IMR-90 (cell line): ENCODE data around the gene ACTRT2. TPM values are rescaled to one million over a fixed set of nuclear protein-coding genes. Genes with fewer than 3 reads are reported as not detected.

Experiments used
- ATAC-seq: fragments of 200-7000 bp; cut with Tn5 transposase; 2 replicates; pipeline ENCODE4 v1.9.1; 2020; ENCODE audit warnings: low read depth, mild to moderate bottlenecking, moderate library complexity
- BruUV-seq: library from RNA; stranded (reverse); fragments of 400-500 nt; replicated peaks from 2 replicates; lab custom pipeline; 2021; lab: Mats Ljungman, UMichigan
- CTCF ChIA-PET: fragments of 300-600 bp; formaldehyde crosslinking; extraction: SDS; loops from one replicate; lab custom pipeline; 2021; ENCODE audit warnings: antibody characterized with exemption; lab: Yijun Ruan, JAX
- POLR2A ChIA-PET: fragments of 300-600 bp; sonication (Branson Sonifier 250); formaldehyde crosslinking; loops from one replicate; lab custom pipeline; 2022; ENCODE audit warnings: antibody characterized with exemption; ENCODE audit not compliant: unreplicated experiment; lab: Charles Lee
- DNase-seq: peaks from one replicate; pipeline ENCODE4 v3.0.0; 2013
- H2AFZ ChIP-seq: replicated peaks from 2 replicates; pipeline ENCODE3; 2013; ENCODE audit warnings: low read length, mild to moderate bottlenecking; ENCODE audit not compliant: poor library complexity
- H2AK5ac ChIP-seq: 2 replicates; pipeline ENCODE4 v1.6.1; 2013; ENCODE audit warnings: low read depth, low read length, inconsistent platforms
- H2AK9ac ChIP-seq: replicated peaks from 2 replicates; pipeline ENCODE3; 2013; ENCODE audit warnings: mild to moderate bottlenecking, low read depth, low read length, moderate library complexity; ENCODE audit not compliant: poor library complexity
- H2BK120ac ChIP-seq: 2 replicates; pipeline ENCODE4 v1.6.1; 2013; ENCODE audit warnings: low read depth, low read length, inconsistent platforms
- H2BK15ac ChIP-seq: 3 replicates; pipeline ENCODE4 v1.6.1; 2013; ENCODE audit warnings: low read depth, low read length, inconsistent platforms
- H2BK20ac ChIP-seq: 2 replicates; pipeline ENCODE4 v1.6.1; 2013; ENCODE audit warnings: low read depth, mild to moderate bottlenecking, inconsistent platforms, low read length, moderate library complexity
- H2BK5ac ChIP-seq: 2 replicates; pipeline ENCODE4 v1.6.1; 2013; ENCODE audit warnings: mild to moderate bottlenecking, low read depth, low read length, inconsistent platforms; ENCODE audit not compliant: poor library complexity, severe bottlenecking
- H3K14ac ChIP-seq: replicated peaks from 2 replicates; pipeline ENCODE4 v1.6.1; 2013; ENCODE audit warnings: low read depth, low read length, inconsistent platforms
- H3K18ac ChIP-seq: 2 replicates; pipeline ENCODE4 v1.6.1; 2013; ENCODE audit warnings: low read depth, low read length, control low read depth
- H3K23ac ChIP-seq: 2 replicates; pipeline ENCODE4 v1.6.1; 2013; ENCODE audit warnings: low read depth, low read length, inconsistent platforms
- H3K27ac ChIP-seq: 2 replicates; pipeline ENCODE4 v1.5.1; 2013; ENCODE audit warnings: mild to moderate bottlenecking, control low read depth, low read length; ENCODE audit not compliant: insufficient read depth
- H3K27me3 ChIP-seq: 2 replicates; pipeline ENCODE4 v1.6.1; 2013; ENCODE audit warnings: low read length; ENCODE audit not compliant: control insufficient read depth, insufficient read depth
- H3K36me3 ChIP-seq: 2 replicates; pipeline ENCODE4 v1.6.1; 2013; ENCODE audit warnings: low read length, mixed read lengths; ENCODE audit not compliant: control insufficient read depth, insufficient read depth
- H3K4ac ChIP-seq: 2 replicates; pipeline ENCODE4 v1.6.1; 2013; ENCODE audit warnings: low read depth, low read length, inconsistent platforms
- H3K4me1 ChIP-seq: 2 replicates; pipeline ENCODE4 v1.6.1; 2013; ENCODE audit warnings: low read length, mixed read lengths; ENCODE audit not compliant: control insufficient read depth, insufficient read depth
- H3K4me2 ChIP-seq: 2 replicates; pipeline ENCODE4 v1.6.1; 2013; ENCODE audit warnings: low read depth, mild to moderate bottlenecking, control low read depth, low read length, moderate library complexity
- H3K4me3 ChIP-seq: 2 replicates; pipeline ENCODE4 v1.5.1; 2013; ENCODE audit warnings: low read depth, mild to moderate bottlenecking, control low read depth, low read length, moderate library complexity; ENCODE audit not compliant: insufficient read depth
- H3K56ac ChIP-seq: 2 replicates; pipeline ENCODE4 v1.6.1; 2013; ENCODE audit warnings: low read length, inconsistent platforms; ENCODE audit not compliant: insufficient read depth; ENCODE audit errors: extremely low read depth
- H3K79me1 ChIP-seq, 2 experiments: 2 replicates each; pipeline ENCODE4 v1.6.1; 2013; ENCODE audit warnings: low read length in 2 of 2, inconsistent platforms in 1 of 2, low read depth in 1 of 2
- H3K9ac ChIP-seq: 2 replicates; pipeline ENCODE4 v1.6.1; 2013; ENCODE audit warnings: low read depth, low read length, control low read depth
- H3K9me1 ChIP-seq: 2 replicates; pipeline ENCODE4 v1.6.1; 2013; ENCODE audit warnings: low read length, inconsistent platforms; ENCODE audit not compliant: insufficient read depth
- H3K9me3 ChIP-seq: 2 replicates; pipeline ENCODE4 v1.6.1; 2013; ENCODE audit warnings: low read length; ENCODE audit not compliant: control insufficient read depth, insufficient read depth
- H4K20me1 ChIP-seq: 2 replicates; pipeline ENCODE4 v1.6.1; 2013; ENCODE audit warnings: low read length, inconsistent platforms; ENCODE audit not compliant: insufficient read depth
- H4K5ac ChIP-seq: 2 replicates; pipeline ENCODE4 v1.6.1; 2013; ENCODE audit warnings: mild to moderate bottlenecking, low read depth, low read length, control low read depth
- H4K8ac ChIP-seq, 2 experiments: 2 replicates each; pipeline ENCODE4 v1.6.1; 2013; ENCODE audit warnings: low read depth in 2 of 2, low read length in 2 of 2, control low read depth in 1 of 2, inconsistent platforms in 1 of 2
- H4K91ac ChIP-seq: 2 replicates; pipeline ENCODE4 v1.6.1; 2013; ENCODE audit warnings: low read depth, low read length, inconsistent platforms; ENCODE audit not compliant: insufficient read depth
- CTCF ChIP-seq: conservative IDR thresholded peaks from 2 replicates; pipeline ENCODE4 v1.5.1; 2012; ENCODE audit warnings: mild to moderate bottlenecking, low read depth, low read length, improper control_type of control experiment
- MAFK ChIP-seq: IDR thresholded peaks from 2 replicates; pipeline ENCODE4 v1.6.1; 2012; ENCODE audit warnings: low read depth, low read length, improper control_type of control experiment
- RFX5 ChIP-seq: IDR thresholded peaks from 2 replicates; pipeline ENCODE4 v1.8.0; 2012; ENCODE audit warnings: low read depth, mild to moderate bottlenecking, low read length, moderate library complexity
- WGBS, 2 experiments: methylation state at CpG; one replicate each; pipeline versions ENCODE4 v1.1.5 to v1.1.7; 2013; ENCODE audit warnings: missing lambda C conversion rate in 2 of 2; ENCODE audit not compliant: insufficient read length in 1 of 2; ENCODE audit errors: extremely low coverage in 2 of 2; 5-methylcytosine and 5-hydroxymethylcytosine counted together
- dilution Hi-C: fragments of 300-500 bp; cut with HindIII; formaldehyde crosslinking; loops from one replicate; pipeline ENCODE4 v1.14.3; 2018; ENCODE audit warnings: low sequenced_read_pairs; ENCODE audit not compliant: unreplicated experiment
- in situ Hi-C: fragments of 300-500 bp; cut with MboI; formaldehyde crosslinking; loops from 3 replicates; pipeline ENCODE4 v1.14.3; 2019; ENCODE audit warnings: low sequenced_read_pairs, inconsistent platforms, mixed read lengths
- intact Hi-C: fragments of 100-400 bp; cut with micrococcal nuclease; formaldehyde crosslinking; loops from 2 replicates; pipeline ENCODE4 v1.10.0; 2022
- polyA plus RNA-seq, 3 experiments: library from polyadenylated mRNA; depleted of rRNA; stranded (reverse); fragments of >200 nt; gene quantifications; 2 replicates each; pipeline ENCODE4 v1.2.3, GENCODE V29; 2012; ENCODE audit warnings: low replicate concordance in 1 of 3
- total RNA-seq: library from RNA; depleted of rRNA; stranded (reverse); fragments of >200 nt; gene quantifications from 2 replicates; pipeline ENCODE4 v1.2.3, GENCODE V29; 2012

ACTRT2 gene
- total and polyA plus RNA-seq, 2 of the 4 experiments (the other 2 are of a cell fraction) = not detected

DNA sequence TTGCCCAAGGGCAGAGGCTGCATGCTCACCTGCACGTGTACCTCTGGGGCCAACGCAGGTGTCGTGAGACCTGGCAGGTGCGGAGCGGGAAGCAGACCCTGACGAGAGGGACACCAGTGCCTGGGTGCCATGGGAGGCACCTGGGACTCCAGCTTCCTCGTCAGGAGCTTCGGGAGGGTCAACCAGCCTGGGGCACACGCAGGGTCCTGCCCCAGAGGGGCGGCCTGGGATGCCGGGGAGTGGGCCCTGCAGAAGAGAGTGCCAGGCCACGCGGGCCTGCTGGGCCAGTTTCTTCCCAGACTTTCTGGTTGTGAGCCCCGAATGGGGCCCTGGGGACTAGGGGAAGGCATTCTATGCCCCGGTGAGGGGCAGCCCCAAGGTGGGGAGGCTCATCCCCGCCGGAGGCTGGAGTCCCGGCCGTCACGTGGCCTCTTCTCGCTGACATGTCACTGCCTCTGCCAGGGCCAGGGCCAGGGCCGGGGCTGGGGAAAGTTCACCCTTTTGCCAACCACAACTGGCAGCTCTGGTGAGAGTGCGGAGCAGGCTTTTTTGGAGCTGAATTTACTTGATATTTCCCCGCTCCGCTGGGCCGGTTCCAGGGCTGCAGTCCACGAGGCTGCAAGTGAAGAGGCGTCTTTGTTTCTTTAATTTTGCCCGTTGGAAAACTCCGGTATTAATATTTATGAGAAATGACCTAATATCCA lies 38.5 kb upstream of the ACTRT2 start:
- Histone ChIP-seq H4K20me1 (no peaks in the 10 kb centered on the region), H3K23ac (no peak overlapping the region), H3K27ac (no peak overlapping the region), H3K27me3 (no peaks in the 10 kb centered on the region), H3K56ac (no peak overlapping the region), H2AK9ac (no peak overlapping the region), H3K4ac (no peak overlapping the region), H3K4me1 (no peaks in the 10 kb centered on the region), H2AK5ac (no peak overlapping the region), H3K9ac (no peak overlapping the region), H4K5ac (no peak overlapping the region), H2BK15ac (no peak overlapping the region), H2AFZ (no peak overlapping the region), H3K9me1 (no peaks in the 10 kb centered on the region), H3K9me3 (peaks cover 48% of the 10 kb centered on the region), H3K4me2 (no peak overlapping the region), H3K4me3 (no peak overlapping the region), H4K8ac (no peak overlapping the region), H3K14ac (no peak overlapping the region), H4K91ac (no peak overlapping the region), H2BK120ac (no peak overlapping the region), H3K36me3 (no peaks in the 10 kb centered on the region), H3K79me1 (no peaks in the 10 kb centered on the region), H3K18ac (no peak overlapping the region), H2BK20ac (no peak overlapping the region), H2BK5ac (no peak overlapping the region)
- in situ Hi-C loops = no loop called here
- WGBS, 2 experiments = 64% methylated on average over 7 of the region's 30 CpGs; no CpG with 5 or more reads in 1 of the 2 experiments
- no peak for ATAC-seq
- POLR2A ChIA-PET = no interaction called here
- dilution Hi-C loops = no loop called here
- BruUV-seq = no TSS peak
- CTCF ChIA-PET = no interaction called here
- intact Hi-C loops = no loop called here
- DNase-seq = no peak
- TF ChIP-seq CTCF (no peak), MAFK (no peak), RFX5 (no peak)
